Measurements from ENCODE around the gene FBLIM1.

The FBLIM1 gene

DNA sequence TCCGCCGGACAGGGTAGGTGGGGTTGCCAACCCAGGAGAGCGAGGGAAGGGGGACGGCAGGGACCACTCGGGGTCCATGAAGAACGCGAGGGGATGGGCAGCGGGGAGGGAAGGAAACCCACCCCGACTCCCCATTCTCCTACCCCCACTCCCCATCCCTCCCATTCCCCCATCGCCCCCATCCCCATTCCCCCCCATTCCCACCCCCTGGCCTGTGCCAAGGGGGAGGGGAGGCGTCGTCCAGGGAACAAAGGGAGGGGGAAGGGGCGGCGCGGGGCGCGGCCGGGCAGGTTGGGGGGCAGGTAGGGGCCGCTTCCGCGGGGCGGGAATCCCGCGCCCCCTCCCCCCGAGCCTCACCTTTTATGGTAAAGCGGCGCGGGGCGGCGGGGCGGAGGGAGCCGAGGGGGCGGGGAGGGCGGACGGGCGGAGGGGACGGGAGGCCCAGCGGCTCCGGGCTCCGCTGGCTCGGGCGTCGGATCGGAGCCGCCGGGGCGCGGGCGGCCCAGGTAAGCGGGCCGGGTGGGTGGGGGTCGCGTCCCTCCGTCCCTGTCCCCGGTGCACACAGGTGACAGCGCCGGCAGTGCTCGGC is at the start of gene FBLIM1:
FBLIM1 (plus strand) TSS at position 453 of the 589 bp plus-strand sequence. CDS start 6,189 bp downstream, outside the sequence.
- DNase-seq (ENCODE audit: low read depth), result no peak
- peak within 1 kb of the TSS; percentile 59 for H3K4me3 ChIP-seq (ENCODE audit: control insufficient read depth, low read depth, low read length)
- no peak for TF ChIP-seq CTCF (conservative IDR thresholded peaks at IDR 0.05; ENCODE audit: control insufficient read depth, insufficient read depth, low read depth, low read length)

- DNase-seq (ENCODE audit: low read depth), result no peak
- no peak for TF ChIP-seq CTCF (conservative IDR thresholded peaks at IDR 0.05; ENCODE audit: control insufficient read depth, insufficient read depth, low read depth, low read length)
Observed at GRCh38 chr1:15709226-15709625, 49.4 kb upstream of the FBLIM1 start.

GRCh38 chr1:15712168-15712567 is 46.4 kb upstream of the FBLIM1 start:
- TF ChIP-seq CTCF (conservative IDR thresholded peaks at IDR 0.05; ENCODE audit: control insufficient read depth, insufficient read depth, low read depth, low read length), result no peak
- no peak for DNase-seq (ENCODE audit: low read depth)
- no peak overlapping the region for H3K4me3 ChIP-seq (ENCODE audit: control insufficient read depth, low read depth, low read length)

More at GRCh38 chr1:15709226-15709625, 49.4 kb upstream of the FBLIM1 start:
- no peak overlapping the region for H3K4me3 ChIP-seq (ENCODE audit: control insufficient read depth, low read depth, low read length)

GRCh38 chr1:15714406-15715136 is 44.0 kb upstream of the FBLIM1 start:
- peak; percentile 67 for DNase-seq (ENCODE audit: low read depth)
- TF ChIP-seq CTCF (conservative IDR thresholded peaks at IDR 0.05; ENCODE audit: control insufficient read depth, insufficient read depth, low read depth, low read length), result no peak
- H3K4me3 ChIP-seq (ENCODE audit: control insufficient read depth, low read depth, low read length), result no peak overlapping the region

DNA sequence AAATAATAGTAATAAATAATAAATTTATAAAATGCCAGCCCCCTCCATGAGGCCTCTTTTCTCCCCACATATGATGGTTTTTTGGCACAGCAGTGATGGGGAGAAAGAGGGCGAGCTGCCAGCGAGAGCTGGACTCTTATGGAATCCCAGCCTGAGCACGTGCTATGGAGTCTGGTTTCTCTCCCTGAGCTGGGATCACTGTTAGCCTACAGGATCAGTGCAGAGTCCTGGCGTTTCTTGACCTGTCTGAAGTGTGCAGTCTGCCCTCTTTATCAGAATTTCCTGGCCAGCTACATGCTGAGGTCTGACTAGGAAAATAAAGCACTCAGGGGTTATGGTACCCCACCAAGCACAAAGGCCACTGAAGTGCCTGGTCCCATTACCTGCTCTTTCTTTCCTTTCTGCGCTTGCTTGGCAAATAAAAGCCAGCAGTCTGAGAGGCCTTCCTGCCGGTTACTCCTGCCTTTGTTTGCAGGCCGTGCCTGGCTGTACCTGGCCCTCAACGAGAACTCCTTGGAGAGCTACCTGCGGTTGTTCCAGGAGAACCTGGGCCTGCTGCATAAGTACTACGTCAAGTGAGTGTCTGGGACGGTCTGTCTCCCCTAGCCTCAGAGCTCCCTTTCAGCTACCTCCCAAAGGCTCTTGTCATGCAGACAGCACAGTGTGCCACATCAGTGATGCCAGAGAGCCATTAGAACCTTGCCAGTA is 41.0 kb upstream of the FBLIM1 start:
- no peak overlapping the region for H3K4me3 ChIP-seq (ENCODE audit: control insufficient read depth, low read depth, low read length)
- no peak for DNase-seq (ENCODE audit: low read depth)
- no peak for TF ChIP-seq CTCF (conservative IDR thresholded peaks at IDR 0.05; ENCODE audit: control insufficient read depth, insufficient read depth, low read depth, low read length)

- no peak for TF ChIP-seq CTCF (conservative IDR thresholded peaks at IDR 0.05; ENCODE audit: control insufficient read depth, insufficient read depth, low read depth, low read length)
Observed at GRCh38 chr1:15718199-15718601, 40.4 kb upstream of the FBLIM1 start.

More at GRCh38 chr1:15718199-15718601, 40.4 kb upstream of the FBLIM1 start:
- H3K4me3 ChIP-seq (ENCODE audit: control insufficient read depth, low read depth, low read length), result no peak overlapping the region
- no peak for DNase-seq (ENCODE audit: low read depth)

Data from fibroblast of mammary gland (primary cell).